Coronary artery (tissue), 2 donors: ENCODE results near the gene DHRS12.

Experiments used
- DNase-seq: peaks from one replicate; pipeline ENCODE4 v3.0.0-alpha.2; 2017; ENCODE audit warnings: low spot score
- H3K27ac ChIP-seq, 2 donors: fragments of 200-600 bp; sonication (generic); one replicate each; pipeline ENCODE4 v1.5.1; 2016 to 2019
- H3K4me3 ChIP-seq: fragments of 200-600 bp; sonication (generic); 2 replicates; pipeline ENCODE4 v1.5.1; 2016; ENCODE audit warnings: mild to moderate bottlenecking, moderate library complexity
- CTCF ChIP-seq: fragments of 200-600 bp; sonication (generic); IDR thresholded peaks from one replicate; pipeline ENCODE4 v1.5.1; 2019; ENCODE audit warnings: antibody characterized with exemption

DHRS12 gene

GRCh38 chr13:51742611-51743010 is 61.4 kb downstream of the DHRS12 start:
- TF ChIP-seq CTCF: no peak
- no peak overlapping the region for H3K27ac ChIP-seq
- H3K4me3 ChIP-seq: no peak overlapping the region
- DNase-seq: no peak

- Histone ChIP-seq H3K27ac (peak overlapping the region in 1 of 2 donors; percentile 34), H3K4me3 (no peak overlapping the region)
- no peak for TF ChIP-seq CTCF
- DNase-seq: no peak
These were observed 61.9 kb downstream of the DHRS12 start for GRCh38 chr13:51742031-51742430.

GRCh38 chr13:51740698-51741097 is 63.3 kb downstream of the DHRS12 start:
- H3K4me3 ChIP-seq: no peak overlapping the region
- DNase-seq: no peak
- TF ChIP-seq CTCF: no peak
- peak overlapping the region in 1 of 2 donors; percentile 62 for H3K27ac ChIP-seq

- Histone ChIP-seq H3K27ac (peak overlapping the region in 1 of 2 donors; percentile 66), H3K4me3 (no peak overlapping the region)
- TF ChIP-seq CTCF: no peak
- no peak for DNase-seq
These were observed 64.8 kb downstream of the DHRS12 start for GRCh38 chr13:51739027-51739764.

GRCh38 chr13:51738226-51738905 is 65.6 kb downstream of the DHRS12 start:
- Histone ChIP-seq H3K27ac (no peak overlapping the region), H3K4me3 (no peak overlapping the region)
- no peak for TF ChIP-seq CTCF
- DNase-seq: no peak

GRCh38 chr13:51737609-51738008 is 66.4 kb downstream of the DHRS12 start:
- DNase-seq: no peak
- no peak for TF ChIP-seq CTCF
- Histone ChIP-seq H3K27ac (no peak overlapping the region), H3K4me3 (no peak overlapping the region)

- no peak for TF ChIP-seq CTCF
- no peak overlapping the region for H3K4me3 ChIP-seq
- DNase-seq: no peak
- no peak overlapping the region for H3K27ac ChIP-seq
These were observed 69.2 kb downstream of the DHRS12 start for GRCh38 chr13:51734786-51735185.
